GM12892 (cell line): ENCODE results near the gene CD163L1.

Source experiments
- POLR2A ChIP-seq: IDR thresholded peaks from 2 replicates; pipeline ENCODE4 v1.6.1; 2011; ENCODE audit warnings: low read depth, low read length, control low read depth
- POLR2AphosphoS5 ChIP-seq: IDR thresholded peaks from 2 replicates; pipeline ENCODE4 v1.6.1; 2011; ENCODE audit warnings: low read depth, low read length, control low read depth
- TAF1 ChIP-seq: IDR thresholded peaks from 2 replicates; pipeline ENCODE4 v1.6.1; 2011; ENCODE audit warnings: low read depth, mild to moderate bottlenecking, control low read depth, low read length, borderline replicate concordance

DNA sequence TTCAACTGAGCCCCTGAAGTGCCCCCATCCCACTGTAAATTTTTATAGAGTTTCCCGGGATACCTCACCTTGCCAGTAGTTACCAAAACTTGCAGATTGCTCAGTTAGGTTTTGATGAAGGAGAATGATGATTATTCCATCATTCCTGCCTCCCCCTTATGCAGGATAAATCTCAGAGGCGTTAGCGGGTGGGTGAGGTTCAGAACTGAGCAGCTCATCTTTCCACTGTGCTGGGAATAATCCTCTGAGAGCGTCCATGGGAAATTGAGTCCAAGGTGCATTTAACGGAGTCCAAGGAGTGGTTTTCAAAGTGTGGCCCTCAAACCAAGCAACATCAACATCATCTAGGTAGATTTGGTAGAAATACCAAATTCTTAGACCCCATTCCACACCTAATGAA is 121.4 kb downstream of the CD163L1 start:
- no peak for TF ChIP-seq POLR2A
- TF ChIP-seq TAF1, result no peak
- TF ChIP-seq POLR2AphosphoS5, result no peak
